Breast epithelium (tissue), 4 donors: Measurements from ENCODE around the gene TTC39A. TPM values are rescaled to one million over a fixed set of nuclear protein-coding genes. Genes with fewer than 3 reads are reported as not detected.

ENCODE experiments used
- DNase-seq, 2 donors: peaks; one replicate each; pipeline ENCODE4 v3.0.0-alpha.2; 2019; ENCODE audit warnings: low spot score in 2 of 2
- H3K27ac ChIP-seq, 2 donors: fragments of 200-600 bp; sonication (generic) in 1 of 2; one replicate each; pipeline ENCODE4 v1.5.1; 2016 to 2019; ENCODE audit warnings: mild to moderate bottlenecking in 1 of 2
- H3K27me3 ChIP-seq, 2 donors: fragments of 200-600 bp; sonication (generic) in 1 of 2; one replicate each; pipeline versions ENCODE4 v1.5.1 to v1.6.0; 2017 to 2019; ENCODE audit warnings: control low read depth in 1 of 2, mild to moderate bottlenecking in 1 of 2
- H3K36me3 ChIP-seq: fragments of 200-600 bp; one replicate; pipeline ENCODE4 v1.5.1; 2019
- H3K4me1 ChIP-seq, 2 donors: fragments of 200-600 bp; sonication (generic); one replicate each; pipeline ENCODE4 v1.5.1; 2016 to 2019; ENCODE audit warnings: control low read depth in 1 of 2
- H3K4me3 ChIP-seq, 3 donors: fragments of 200-600 bp; sonication (generic); 1 replicate in 2 of 3; 2 replicates in 1 of 3; pipeline ENCODE4 v1.5.1; 2016 to 2019; ENCODE audit warnings: mild to moderate bottlenecking in 3 of 3, moderate library complexity in 2 of 3
- H3K9me3 ChIP-seq, 2 donors: fragments of 200-600 bp; sonication (generic) in 1 of 2; one replicate each; pipeline ENCODE4 v1.5.1; 2016 to 2019; ENCODE audit warnings: control low read depth in 1 of 2
- POLR2A ChIP-seq: fragments of 450-650 bp; IDR thresholded peaks from one replicate; pipeline ENCODE4 v1.6.1; 2016; ENCODE audit warnings: antibody characterized with exemption, mild to moderate bottlenecking, moderate library complexity
- POLR2AphosphoS5 ChIP-seq, 3 donors: sonication (generic); formaldehyde crosslinking; IDR thresholded peaks; one replicate each; pipeline ENCODE4 v1.6.1; 2017; ENCODE audit warnings: antibody characterized with exemption in 3 of 3
- intact Hi-C: fragments of 100-400 bp; cut with DNase I; formaldehyde crosslinking; loops from one replicate; pipeline ENCODE4 v1.15.1; 2023; ENCODE audit warnings: low total_unique reads
- total RNA-seq, 3 donors: library from RNA; depleted of rRNA; stranded (reverse); fragments of >200 nt; gene quantifications; one replicate each; pipeline ENCODE4 v1.1.0, GENCODE V29; 2016
- TF ChIP-seq, protein P1 (sequence below), 3 donors: fragments of 450-650 bp; IDR thresholded peaks; one replicate each; pipeline ENCODE4 v1.5.1; 2016 to 2017; ENCODE audit warnings: antibody characterized with exemption in 3 of 3, mild to moderate bottlenecking in 3 of 3, moderate library complexity in 3 of 3

The TTC39A gene
- total RNA-seq, 3 donors from 2014 or later = 0.96 to 111 (median 72.1) TPM

DNA sequence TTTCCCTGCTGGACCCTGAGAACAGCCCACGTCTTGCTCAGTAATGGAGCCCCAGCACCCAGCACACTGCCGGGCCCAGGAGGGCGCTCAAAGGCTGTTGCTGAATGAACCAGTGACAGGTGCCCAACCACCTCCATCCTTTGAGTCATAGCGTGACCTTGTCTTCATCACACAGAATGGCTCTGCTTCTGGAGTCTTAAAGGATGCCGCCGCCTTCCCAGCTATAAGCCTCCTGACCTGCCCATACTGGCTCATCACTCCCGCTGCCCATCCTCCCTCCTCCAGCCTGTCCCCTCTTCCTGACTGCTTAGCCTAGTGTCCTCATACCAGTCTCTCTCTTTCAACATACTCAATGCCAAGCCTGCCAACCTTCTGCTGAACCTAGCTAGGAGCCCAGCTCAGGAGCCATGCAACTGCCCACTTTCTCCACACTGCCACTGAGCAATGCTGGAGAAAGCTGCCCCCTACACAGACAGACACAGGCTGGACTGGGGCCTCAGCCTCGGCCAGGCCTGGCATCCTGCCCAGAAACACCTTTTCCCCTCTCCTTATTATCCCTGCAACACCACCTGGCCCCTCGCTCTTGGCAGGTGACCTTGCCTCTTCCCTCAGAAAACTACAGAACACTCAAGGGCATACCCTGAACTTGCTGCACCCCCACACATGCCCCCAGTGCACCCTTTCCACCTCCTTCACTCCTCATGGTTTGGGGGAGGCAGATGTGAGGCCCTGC is 14.1 kb downstream of the TTC39A start:
- H3K9me3 ChIP-seq = no peaks in the 10 kb centered on the region
- H3K36me3 ChIP-seq = no peaks in the 10 kb centered on the region
- H3K27me3 ChIP-seq = no peaks in the 10 kb centered on the region
- H3K4me3 ChIP-seq = no peak overlapping the region
- peak overlapping the region in 1 of 2 donors; percentile 63 for H3K27ac ChIP-seq
- no peak for TF ChIP-seq POLR2A
- TF ChIP-seq POLR2AphosphoS5 (IDR thresholded peaks at IDR 0.05) = no peak
- TF ChIP-seq, protein P1, sequence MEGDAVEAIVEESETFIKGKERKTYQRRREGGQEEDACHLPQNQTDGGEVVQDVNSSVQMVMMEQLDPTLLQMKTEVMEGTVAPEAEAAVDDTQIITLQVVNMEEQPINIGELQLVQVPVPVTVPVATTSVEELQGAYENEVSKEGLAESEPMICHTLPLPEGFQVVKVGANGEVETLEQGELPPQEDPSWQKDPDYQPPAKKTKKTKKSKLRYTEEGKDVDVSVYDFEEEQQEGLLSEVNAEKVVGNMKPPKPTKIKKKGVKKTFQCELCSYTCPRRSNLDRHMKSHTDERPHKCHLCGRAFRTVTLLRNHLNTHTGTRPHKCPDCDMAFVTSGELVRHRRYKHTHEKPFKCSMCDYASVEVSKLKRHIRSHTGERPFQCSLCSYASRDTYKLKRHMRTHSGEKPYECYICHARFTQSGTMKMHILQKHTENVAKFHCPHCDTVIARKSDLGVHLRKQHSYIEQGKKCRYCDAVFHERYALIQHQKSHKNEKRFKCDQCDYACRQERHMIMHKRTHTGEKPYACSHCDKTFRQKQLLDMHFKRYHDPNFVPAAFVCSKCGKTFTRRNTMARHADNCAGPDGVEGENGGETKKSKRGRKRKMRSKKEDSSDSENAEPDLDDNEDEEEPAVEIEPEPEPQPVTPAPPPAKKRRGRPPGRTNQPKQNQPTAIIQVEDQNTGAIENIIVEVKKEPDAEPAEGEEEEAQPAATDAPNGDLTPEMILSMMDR (IDR thresholded peaks at IDR 0.05) = no peak
- no peak for DNase-seq
- intact Hi-C loops = no loop called here
- peaks cover 0 to 6% of the 10 kb centered on the region in 2 donors for H3K4me1 ChIP-seq

DNA sequence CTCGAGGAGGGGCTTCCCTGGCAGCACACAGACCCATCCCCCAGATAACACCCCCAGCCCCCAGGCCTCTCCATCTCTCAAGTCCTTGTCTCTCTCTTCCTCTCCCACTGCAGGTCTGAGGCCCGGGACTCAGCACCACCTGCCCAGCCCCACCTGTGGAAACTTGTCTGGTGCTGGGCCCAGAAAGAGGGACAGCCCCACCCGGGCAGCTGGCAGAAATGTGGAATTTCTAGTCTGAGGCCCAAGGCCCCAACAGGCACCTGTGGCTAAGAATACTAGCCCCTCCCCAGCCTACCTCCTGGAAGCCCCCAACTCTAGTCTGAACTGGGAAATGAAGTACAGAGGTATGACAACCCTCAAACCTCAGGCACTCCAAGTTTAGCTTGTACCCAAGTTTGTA is 15.4 kb downstream of the TTC39A start:
- no peaks in the 10 kb centered on the region for H3K27me3 ChIP-seq
- TF ChIP-seq POLR2A (no peak), POLR2AphosphoS5 (IDR thresholded peaks at IDR 0.05) (no peak)
- TF ChIP-seq, protein P1 (IDR thresholded peaks at IDR 0.05) = no peak
- H3K36me3 ChIP-seq = no peaks in the 10 kb centered on the region
- intact Hi-C loops = no loop called here
- H3K4me1 ChIP-seq = peaks cover 0 to 6% of the 10 kb centered on the region in 2 donors
- DNase-seq = no peak
- H3K27ac ChIP-seq = peak overlapping the region; percentile 79 to 82
- no peaks in the 10 kb centered on the region for H3K9me3 ChIP-seq
- H3K4me3 ChIP-seq = no peak overlapping the region

DNA sequence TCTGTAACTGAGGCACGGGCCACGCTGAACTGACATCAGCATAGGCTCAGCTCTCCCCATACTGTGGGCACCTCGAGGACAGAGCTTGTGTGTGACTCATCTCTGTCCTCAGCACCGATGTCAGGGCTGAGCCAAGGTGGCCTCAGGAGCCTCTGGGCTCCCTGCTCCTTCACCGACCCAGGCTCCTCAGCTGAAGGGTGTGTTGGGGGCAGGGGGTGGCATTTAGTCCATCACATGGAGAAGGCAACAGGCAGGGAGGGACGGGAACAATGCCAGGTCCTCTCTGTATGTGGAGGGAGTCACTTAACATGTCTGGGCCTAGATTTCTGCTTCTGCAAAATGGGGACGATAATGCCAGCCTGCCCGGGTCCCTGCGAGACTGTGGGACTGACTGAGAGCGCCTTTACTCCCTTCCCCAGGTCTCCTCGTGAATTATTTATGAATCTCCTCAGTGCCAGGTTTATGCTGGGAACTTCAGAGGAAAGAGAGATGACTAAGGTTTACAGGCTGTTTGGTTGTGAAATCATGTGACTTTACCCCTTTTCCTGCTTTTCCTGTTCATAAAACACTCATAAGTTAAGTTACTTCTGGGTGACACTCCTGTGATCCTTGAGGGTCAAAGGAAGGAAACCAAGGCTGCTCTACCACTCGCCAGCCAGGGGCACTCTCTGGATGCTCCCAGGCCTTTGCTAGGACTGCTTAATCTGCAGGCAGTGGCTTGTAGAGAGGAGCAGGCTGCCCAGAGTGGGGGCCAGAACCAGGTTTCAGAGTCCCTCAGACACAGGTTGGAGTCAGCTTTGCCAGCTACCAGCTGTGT is 16.2 kb downstream of the TTC39A start:
- H3K27me3 ChIP-seq = no peaks in the 10 kb centered on the region
- intact Hi-C loops = no loop called here
- H3K4me3 ChIP-seq = no peak overlapping the region
- no peak for TF ChIP-seq POLR2A
- TF ChIP-seq, protein P1 (IDR thresholded peaks at IDR 0.05) = no peak
- no peak for TF ChIP-seq POLR2AphosphoS5 (IDR thresholded peaks at IDR 0.05)
- no peak for DNase-seq
- H3K4me1 ChIP-seq = peaks cover 0 to 6% of the 10 kb centered on the region in 2 donors
- H3K36me3 ChIP-seq = no peaks in the 10 kb centered on the region
- H3K9me3 ChIP-seq = no peaks in the 10 kb centered on the region
- H3K27ac ChIP-seq = peak overlapping the region; percentile 79 to 82

DNA sequence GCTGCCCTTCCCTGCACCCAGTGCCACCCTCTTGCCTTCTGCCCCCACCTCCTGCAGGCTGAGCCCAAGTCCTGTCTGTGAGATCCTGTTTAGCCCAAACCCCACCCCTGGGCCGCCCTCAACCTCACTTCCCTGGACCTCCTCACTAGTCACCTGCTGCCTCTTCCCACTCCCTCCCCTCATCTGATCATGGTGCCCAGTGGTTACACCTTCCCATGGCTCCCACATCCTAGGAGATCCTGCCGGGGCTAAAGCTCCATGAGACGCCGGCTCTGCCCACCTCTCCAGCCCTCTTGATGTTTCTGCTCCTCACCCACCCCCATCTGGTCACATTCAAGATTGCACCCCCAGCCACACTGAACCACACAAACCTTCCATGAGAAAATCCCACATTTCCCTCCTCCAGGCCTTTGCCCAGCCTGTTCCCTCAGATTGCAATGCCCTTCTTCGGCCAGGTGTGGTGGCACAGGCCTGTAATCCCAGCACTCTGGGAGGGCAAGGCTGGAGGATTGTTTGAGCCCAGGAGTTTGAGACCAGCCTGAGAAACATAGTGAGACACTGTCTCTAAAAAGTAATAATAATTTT is 17.0 kb downstream of the TTC39A start:
- peak overlapping the region; percentile 79 to 82 for H3K27ac ChIP-seq
- TF ChIP-seq POLR2A (no peak), POLR2AphosphoS5 (IDR thresholded peaks at IDR 0.05) (no peak)
- TF ChIP-seq, protein P1 (IDR thresholded peaks at IDR 0.05) = peak in 2 of 3 donors; percentile 13 to 19
- peaks cover 0 to 6% of the 10 kb centered on the region in 2 donors for H3K4me1 ChIP-seq

More for the DNA sequence above, 17.0 kb downstream of the TTC39A start:
- no peak for DNase-seq
- intact Hi-C loops = no loop called here
- no peaks in the 10 kb centered on the region for H3K27me3 ChIP-seq
- H3K36me3 ChIP-seq = no peaks in the 10 kb centered on the region
- H3K4me3 ChIP-seq = no peak overlapping the region
- H3K9me3 ChIP-seq = no peaks in the 10 kb centered on the region
